GM18499 (cell line): Measurements from ENCODE around the gene KDM4C.

Experiments used
- ATAC-seq: cut with Tn5 transposase; IDR thresholded peaks from one replicate; pipeline ENCODE4 v1.9.1; 2021; ENCODE audit warnings: moderate number of reproducible peaks; ENCODE audit not compliant: insufficient read depth, unreplicated experiment

Gene KDM4C

DNA sequence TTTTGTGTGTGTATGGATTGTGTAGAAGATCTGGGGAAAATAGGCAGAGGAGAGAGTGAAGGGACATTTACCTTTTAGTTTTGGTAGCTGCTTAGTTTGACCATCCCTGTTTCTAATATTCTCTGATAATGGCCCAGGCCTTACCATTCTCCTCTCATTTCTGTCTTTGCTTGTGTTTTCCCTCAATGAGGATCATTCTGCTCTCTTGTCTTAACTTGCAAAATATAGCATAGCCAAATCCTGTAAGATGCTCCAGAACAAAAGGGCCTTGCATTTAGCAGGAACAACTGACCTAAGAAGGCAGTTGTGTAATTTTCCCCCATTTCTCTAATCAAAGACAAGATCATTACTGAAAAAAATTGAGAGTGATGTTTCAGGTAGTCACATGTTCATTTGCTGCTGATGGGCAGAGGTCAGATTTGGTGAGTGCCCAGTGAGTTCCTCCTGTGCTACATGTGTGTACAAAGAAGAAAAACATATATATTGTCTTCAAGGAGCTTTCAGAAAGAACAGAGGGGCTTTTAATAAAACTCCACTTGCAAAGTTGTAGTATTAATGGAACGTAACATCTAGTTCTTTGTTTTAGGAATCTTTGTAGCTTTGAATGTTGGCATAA, 139.5 kb downstream of the KDM4C start:
- ATAC-seq: no peak

- no peak for ATAC-seq
Observed at GRCh38 chr9:6897898-6898302, 140.1 kb downstream of the KDM4C start.

- no peak for ATAC-seq
Observed at GRCh38 chr9:6899274-6899673, 141.5 kb downstream of the KDM4C start.

- no peak for ATAC-seq
Observed at GRCh38 chr9:6900440-6900883, 142.7 kb downstream of the KDM4C start.

GRCh38 chr9:6901180-6901579, 143.4 kb downstream of the KDM4C start:
- no peak for ATAC-seq

GRCh38 chr9:6902423-6902822, 144.7 kb downstream of the KDM4C start:
- no peak for ATAC-seq

GRCh38 chr9:6904371-6904770, 146.6 kb downstream of the KDM4C start:
- ATAC-seq: no peak

DNA sequence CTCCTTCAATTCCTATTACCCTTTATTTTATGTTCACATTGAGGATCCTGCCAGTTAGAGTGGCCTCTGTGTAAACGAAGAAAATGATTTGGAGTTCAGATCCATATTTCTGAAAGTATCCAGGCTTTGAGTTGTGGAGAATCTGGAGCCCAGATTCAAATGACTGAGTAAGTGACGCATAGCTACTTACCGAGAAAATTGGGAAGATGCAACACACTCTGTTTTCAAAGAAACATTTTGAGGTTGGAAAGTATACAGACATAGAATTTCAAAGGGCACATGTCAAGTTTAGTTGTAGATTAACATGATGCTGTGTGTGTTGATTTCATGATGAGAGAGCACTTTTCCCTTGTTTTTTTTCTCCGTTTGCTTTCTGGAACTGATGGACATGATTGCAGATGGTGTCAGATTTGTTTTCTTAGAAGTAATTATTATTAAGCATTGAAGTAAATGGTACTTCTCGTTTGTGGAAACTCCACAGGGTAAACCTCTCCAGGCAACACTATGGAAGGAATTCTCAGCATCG, 148.1 kb downstream of the KDM4C start:
- ATAC-seq: no peak

DNA sequence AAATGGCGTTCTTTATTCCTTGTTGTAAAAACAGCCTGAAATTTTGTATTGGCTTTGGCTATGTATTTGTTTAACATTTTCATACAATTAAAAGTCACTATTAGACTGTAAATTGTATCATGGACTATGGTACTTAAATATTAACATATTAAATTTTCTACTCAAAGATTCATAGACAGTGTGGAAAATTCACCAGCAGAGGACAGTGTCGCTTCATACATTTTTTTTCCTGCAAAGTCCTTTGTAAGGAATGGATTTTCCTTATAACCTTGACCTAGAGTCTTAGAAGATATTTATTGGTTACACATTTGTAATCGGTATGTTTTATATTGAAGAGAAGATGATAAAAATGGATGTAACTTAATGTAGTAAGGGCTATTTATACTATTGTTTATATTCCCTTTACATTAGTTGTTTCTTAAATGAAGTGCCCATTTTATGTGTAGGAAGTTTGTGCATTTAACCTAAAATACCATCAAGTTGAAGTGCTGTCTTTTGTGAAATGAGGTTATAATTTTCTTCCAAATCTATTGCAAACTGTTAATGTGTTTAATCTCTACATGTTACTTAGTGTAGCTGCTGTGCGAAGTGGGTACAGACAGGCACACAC, 150.1 kb downstream of the KDM4C start:
- no peak for ATAC-seq

DNA sequence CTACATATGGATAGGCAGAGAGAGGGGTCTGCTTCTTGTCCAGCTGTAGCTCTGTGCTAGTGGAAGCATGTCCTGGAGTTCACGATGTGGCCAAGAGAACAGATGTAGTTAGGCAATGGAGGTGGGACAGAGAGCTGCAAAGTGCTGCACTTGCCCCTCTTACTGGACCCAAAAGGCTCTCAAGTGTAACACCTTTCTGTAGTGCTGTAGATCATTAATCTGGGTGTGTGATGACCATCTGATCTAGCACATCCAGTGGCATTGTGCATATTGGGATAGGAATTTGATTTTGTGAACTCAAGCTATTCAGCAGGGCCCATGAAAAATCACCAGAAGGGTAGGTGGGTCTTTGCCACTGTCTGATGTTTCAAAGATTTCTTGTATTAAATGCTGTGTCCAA, 151.4 kb downstream of the KDM4C start:
- no peak for ATAC-seq

GRCh38 chr9:6910032-6910431, 152.3 kb downstream of the KDM4C start:
- ATAC-seq: no peak

DNA sequence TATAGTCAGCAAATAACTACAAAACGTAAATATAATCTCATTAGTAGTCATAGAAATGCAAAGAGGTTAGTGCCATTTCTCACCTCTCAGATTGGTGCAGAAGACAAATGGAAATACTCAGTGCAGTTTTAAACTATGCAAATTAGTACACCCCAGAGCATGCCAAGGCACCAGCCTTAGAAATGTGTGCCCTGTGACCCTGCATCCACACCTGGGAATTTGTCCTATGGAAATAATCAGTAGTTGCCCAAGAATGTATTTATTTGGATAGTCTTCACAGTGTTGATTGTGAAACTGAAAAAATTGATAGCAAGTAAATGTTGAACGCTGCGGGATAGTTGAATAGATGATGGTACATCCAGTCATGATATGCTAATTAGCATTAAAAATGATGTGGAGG, 152.7 kb downstream of the KDM4C start:
- ATAC-seq: no peak

- no peak for ATAC-seq
Observed at GRCh38 chr9:6911901-6912638, 154.3 kb downstream of the KDM4C start.

- ATAC-seq: no peak
Observed at GRCh38 chr9:6915635-6916034, 157.9 kb downstream of the KDM4C start.

DNA sequence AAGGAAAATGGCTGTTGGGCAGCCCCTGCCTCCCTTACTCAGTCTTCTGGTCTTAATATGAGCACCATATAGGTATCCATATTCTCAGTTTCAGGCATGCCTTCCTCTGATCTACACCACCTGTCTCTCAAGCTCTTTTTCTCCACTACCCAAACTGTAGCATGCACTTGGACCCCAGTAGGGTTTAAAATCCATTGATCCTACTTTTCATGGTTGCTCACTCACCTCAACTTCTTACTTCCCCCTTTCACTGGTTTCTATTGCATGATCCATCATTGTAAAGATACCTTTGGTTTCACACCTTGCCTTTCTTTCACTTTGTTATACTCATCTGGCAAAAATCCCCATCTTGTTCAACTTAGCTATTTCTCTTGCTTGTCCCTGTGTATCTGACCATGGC, 159.4 kb downstream of the KDM4C start:
- peak; percentile 89 for ATAC-seq

- ATAC-seq: no peak
Observed at GRCh38 chr9:6920041-6920440, 162.3 kb downstream of the KDM4C start.

GRCh38 chr9:6921315-6921714, 163.5 kb downstream of the KDM4C start:
- no peak for ATAC-seq

- no peak for ATAC-seq
Observed at GRCh38 chr9:6922124-6922676, 164.4 kb downstream of the KDM4C start.

- ATAC-seq: no peak
Observed at GRCh38 chr9:6922680-6923079, 164.9 kb downstream of the KDM4C start.

DNA sequence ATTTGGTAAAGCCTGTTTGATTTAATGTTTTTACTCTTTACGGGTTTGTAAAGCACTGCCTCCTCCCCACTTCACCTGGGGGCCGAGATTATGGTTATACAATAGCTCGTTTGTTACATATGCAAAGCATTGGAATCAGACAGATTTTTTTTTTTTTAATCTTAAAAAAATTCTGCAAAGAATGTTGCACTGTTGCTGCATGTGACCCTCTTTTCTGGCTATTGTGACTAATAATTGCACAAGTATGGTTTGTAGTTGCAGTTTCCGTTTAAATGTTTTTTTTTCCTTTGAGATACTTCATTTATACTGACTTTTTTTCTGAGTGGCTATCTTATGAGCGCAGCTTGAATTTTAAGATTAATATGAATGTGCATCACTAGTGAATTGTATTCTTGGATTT, 165.3 kb downstream of the KDM4C start:
- no peak for ATAC-seq

GRCh38 chr9:6924149-6924548, 166.4 kb downstream of the KDM4C start:
- no peak for ATAC-seq
